ENCODE data around the gene WBP2NL.

DNA sequence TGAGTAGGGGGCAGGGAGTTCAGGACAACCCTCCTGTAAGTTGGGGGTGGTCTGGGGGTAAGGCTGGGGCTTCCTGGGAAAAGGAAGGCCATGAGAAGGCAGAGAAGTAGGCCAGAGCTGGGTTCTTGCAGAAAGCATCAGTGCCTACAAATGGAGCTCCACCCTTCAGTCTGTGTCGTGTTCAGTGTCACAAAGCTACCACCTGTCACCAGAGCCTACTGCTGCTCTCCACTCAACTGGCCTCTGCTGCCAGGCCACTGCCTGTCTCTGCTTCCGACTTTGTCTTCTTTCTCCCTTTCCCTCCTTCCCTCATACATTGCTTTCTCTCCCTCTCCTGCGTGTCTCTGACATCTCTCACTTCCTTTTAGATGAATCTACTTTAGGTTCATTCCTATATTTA, 3.4 kb upstream of the WBP2NL start:
- TF ChIP-seq, protein P1, sequence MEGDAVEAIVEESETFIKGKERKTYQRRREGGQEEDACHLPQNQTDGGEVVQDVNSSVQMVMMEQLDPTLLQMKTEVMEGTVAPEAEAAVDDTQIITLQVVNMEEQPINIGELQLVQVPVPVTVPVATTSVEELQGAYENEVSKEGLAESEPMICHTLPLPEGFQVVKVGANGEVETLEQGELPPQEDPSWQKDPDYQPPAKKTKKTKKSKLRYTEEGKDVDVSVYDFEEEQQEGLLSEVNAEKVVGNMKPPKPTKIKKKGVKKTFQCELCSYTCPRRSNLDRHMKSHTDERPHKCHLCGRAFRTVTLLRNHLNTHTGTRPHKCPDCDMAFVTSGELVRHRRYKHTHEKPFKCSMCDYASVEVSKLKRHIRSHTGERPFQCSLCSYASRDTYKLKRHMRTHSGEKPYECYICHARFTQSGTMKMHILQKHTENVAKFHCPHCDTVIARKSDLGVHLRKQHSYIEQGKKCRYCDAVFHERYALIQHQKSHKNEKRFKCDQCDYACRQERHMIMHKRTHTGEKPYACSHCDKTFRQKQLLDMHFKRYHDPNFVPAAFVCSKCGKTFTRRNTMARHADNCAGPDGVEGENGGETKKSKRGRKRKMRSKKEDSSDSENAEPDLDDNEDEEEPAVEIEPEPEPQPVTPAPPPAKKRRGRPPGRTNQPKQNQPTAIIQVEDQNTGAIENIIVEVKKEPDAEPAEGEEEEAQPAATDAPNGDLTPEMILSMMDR (IDR thresholded peaks at IDR 0.05; ENCODE audit: control extremely low read depth in 1 of 3, insufficient read depth in 1 of 3, low read depth in 1 of 3, low read length in 3 of 3): no peak
- TF ChIP-seq POLR2AphosphoS5 (IDR thresholded peaks at IDR 0.05; ENCODE audit: low read depth, low read length) (no peak), FOSL1 (IDR thresholded peaks at IDR 0.05; ENCODE audit: insufficient read depth, low read depth, low read length) (no peak), SP1 (IDR thresholded peaks at IDR 0.05; ENCODE audit: low read depth, low read length) (no peak), EP300 (IDR thresholded peaks at IDR 0.05; ENCODE audit: borderline replicate concordance in 1 of 2, low read depth in 2 of 2, low read length in 2 of 2) (no peak), EZH2 (IDR thresholded peaks at IDR 0.05; ENCODE audit: low read depth, low read length, severe bottlenecking) (no peak), PHF8 (conservative IDR thresholded peaks at IDR 0.05; ENCODE audit: low read depth, low read length) (no peak), BCL11A (IDR thresholded peaks at IDR 0.05; ENCODE audit: low read depth in 2 of 2, low read length in 2 of 2) (no peak)

Measured in H1 (cell line).